GM20000 (cell line): ENCODE measurements around the gene VSIG10.

ENCODE experiments used
- DNase-seq: peaks from one replicate; pipeline ENCODE4 v3.0.0; 2012; ENCODE audit warnings: low spot score
- TF ChIP-seq, protein P1 (sequence below): IDR thresholded peaks from 2 replicates; pipeline ENCODE4 v1.5.1; 2012; ENCODE audit warnings: mild to moderate bottlenecking, control low read depth; ENCODE audit errors: extremely low read depth, missing control alignments

VSIG10 gene

DNA sequence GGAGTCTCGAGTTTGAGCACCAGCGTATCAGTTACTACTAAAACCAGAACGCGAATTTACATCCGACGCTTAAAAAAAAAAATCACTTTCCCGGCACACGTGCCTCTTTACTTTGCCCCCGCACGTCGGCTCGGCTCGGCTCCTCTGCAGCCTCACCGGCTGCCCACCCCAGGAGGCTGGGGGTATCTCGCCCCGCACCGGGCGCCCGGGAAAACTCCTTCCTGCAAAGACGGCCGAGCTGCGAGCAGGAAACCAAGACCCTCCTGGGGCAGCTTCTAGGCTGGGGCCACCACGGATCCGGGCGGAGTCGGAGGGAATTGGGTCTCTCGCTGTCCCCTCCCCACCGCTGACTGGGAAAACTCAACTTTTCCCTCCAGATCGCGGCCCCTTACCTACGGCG, 610 bp downstream of the VSIG10 start:
- peak; percentile 35 for DNase-seq
- TF ChIP-seq, protein P1, sequence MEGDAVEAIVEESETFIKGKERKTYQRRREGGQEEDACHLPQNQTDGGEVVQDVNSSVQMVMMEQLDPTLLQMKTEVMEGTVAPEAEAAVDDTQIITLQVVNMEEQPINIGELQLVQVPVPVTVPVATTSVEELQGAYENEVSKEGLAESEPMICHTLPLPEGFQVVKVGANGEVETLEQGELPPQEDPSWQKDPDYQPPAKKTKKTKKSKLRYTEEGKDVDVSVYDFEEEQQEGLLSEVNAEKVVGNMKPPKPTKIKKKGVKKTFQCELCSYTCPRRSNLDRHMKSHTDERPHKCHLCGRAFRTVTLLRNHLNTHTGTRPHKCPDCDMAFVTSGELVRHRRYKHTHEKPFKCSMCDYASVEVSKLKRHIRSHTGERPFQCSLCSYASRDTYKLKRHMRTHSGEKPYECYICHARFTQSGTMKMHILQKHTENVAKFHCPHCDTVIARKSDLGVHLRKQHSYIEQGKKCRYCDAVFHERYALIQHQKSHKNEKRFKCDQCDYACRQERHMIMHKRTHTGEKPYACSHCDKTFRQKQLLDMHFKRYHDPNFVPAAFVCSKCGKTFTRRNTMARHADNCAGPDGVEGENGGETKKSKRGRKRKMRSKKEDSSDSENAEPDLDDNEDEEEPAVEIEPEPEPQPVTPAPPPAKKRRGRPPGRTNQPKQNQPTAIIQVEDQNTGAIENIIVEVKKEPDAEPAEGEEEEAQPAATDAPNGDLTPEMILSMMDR = no peak

DNA sequence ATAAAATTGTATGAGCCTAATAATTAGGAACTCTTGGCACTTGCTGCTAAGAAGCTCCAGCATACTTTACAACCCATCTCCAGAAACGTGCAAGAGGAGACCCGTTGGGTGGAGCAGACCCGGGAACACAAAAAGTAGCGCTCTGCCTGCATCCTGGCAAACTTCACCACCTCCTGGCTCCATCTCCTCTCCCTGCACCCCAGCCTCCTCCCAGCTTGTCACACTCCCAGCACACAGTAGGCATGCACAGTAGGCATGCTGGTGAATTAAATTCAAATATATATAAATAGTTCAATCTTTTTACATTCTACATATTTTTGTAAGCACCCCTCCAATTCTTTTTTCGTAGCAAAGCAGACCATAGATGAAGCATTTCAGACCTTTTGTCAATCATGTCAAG, 1.2 kb downstream of the VSIG10 start:
- TF ChIP-seq, protein P1 = no peak
- no peak for DNase-seq

DNA sequence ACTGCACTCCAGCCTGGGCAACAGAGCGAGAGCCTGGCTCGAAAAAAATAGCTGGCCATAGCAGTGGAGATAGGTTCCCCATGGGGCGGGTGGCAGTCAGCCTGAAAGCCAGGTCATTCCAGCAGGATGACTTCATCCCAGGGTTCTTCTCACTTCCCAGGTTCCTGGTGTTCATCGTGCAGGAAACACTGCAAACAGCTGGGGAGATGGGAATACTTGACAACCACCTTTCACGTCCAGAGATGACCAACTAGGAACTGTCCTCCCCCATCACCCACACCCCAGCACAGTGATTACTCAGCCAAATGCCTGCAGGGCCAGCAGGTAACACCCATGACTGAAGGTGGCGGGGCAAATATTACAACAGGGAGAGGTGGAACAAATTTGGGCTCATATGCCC, 1.7 kb downstream of the VSIG10 start:
- DNase-seq = no peak
- TF ChIP-seq, protein P1 = no peak

DNA sequence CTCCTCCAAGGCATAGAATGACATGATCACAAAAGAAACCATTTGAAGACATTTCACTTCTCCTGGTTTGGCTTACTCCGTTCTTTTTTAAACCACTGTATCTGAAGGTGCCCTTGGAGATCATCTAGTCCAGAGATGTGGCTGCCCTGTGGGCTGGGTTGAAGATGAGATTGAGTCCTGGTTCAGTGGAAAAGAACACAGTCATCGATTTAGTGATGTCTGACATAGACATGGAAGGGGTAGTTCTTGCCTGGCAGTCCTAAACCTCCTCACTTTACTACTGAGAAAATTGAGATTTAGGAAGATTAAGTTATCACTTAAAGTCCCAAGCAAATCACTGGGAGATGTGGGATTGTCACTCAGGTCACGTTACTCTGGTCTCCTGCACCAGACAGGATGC, 2.8 kb downstream of the VSIG10 start:
- TF ChIP-seq, protein P1 = no peak
- no peak for DNase-seq

DNA sequence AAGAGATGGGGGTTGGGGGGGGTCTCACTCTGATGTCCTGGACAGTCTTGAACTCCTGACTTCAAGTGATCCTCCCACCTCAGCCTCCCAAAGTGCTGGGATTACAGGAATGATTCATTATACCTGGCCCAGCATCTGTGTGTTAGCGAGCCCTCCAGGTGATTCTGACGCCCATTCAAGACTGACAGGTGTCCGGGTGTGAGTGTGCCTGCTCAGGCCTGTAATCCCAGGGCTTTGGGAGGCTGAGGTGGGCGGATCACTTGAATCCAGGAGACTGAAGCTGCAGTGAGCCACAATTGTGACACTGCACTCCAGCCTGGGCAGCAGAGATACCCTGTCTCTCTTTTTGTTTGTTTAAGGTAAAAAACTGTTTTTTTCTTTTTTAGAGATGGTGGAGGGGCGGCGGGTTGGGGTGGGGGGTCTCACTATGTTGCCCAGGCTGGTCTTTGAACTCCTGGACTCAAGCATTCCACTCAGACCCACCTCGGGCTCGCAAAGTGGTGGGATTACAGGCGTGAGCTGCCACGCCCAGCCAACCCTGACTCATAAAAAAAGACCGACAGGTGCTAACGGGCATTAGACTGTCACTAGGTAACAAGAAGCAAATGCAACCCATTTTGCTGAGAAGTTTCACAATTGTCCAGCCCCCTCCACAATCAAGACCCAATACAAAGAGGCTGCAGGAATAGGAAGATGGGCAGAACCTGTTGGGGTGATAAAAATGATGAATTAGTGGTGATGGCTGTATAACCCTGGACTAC, 4.7 kb downstream of the VSIG10 start:
- DNase-seq = no peak

DNA sequence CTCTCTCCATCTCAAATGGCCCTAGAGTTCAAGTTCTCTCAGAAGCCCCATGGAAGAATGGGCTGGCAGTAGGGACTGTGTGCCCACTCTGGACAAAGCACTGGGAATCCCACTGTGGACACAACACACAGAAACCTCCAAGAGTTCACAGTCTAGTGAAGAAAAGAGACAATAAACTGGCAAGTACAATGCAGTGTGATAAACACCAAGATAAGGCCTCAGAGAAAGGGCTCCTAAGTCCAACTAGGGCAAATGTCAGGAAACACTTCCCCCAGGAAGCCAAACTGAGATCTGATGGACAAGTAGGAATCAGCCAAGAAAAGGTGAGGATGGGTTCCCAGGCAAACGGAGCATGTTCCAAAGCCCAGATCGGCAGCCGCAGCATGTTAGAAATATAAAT, 5.4 kb downstream of the VSIG10 start:
- DNase-seq = no peak
- TF ChIP-seq, protein P1 = no peak

More for the DNA sequence above, 4.7 kb downstream of the VSIG10 start:
- TF ChIP-seq, protein P1 = no peak

DNA sequence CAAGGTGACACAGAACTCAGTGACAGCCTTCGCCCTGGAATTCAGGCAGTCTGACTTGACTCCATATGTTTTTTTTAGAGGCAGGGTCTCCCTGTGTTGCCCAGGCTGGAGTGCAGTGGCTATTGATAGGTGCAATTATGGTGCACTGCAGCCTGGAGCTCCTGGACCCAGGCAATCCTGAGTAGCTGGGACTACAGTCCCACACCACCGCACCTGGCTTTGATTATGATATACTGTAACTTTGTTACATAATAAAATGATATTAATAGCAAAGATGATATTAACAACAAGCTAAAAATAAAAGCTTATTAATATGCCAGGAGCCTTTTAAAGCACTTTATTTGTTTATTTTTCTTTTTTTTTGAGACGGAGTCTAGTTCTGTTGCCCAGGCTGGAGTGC, 9.8 kb downstream of the VSIG10 start:
- no peak for DNase-seq
- TF ChIP-seq, protein P1 = no peak
